IMR-90 (cell line): ENCODE data around the gene SDHB. TPM values are rescaled to one million over a fixed set of nuclear protein-coding genes. Genes with fewer than 3 reads are reported as not detected.

Experiments used
- ATAC-seq: fragments of 200-7000 bp; cut with Tn5 transposase; 2 replicates; pipeline ENCODE4 v1.9.1; 2020; ENCODE audit warnings: low read depth, mild to moderate bottlenecking, moderate library complexity
- BruUV-seq: library from RNA; stranded (reverse); fragments of 400-500 nt; replicated peaks from 2 replicates; lab custom pipeline; 2021; lab: Mats Ljungman, UMichigan
- CTCF ChIA-PET: fragments of 300-600 bp; formaldehyde crosslinking; extraction: SDS; loops from one replicate; lab custom pipeline; 2021; ENCODE audit warnings: antibody characterized with exemption; lab: Yijun Ruan, JAX
- POLR2A ChIA-PET: fragments of 300-600 bp; sonication (Branson Sonifier 250); formaldehyde crosslinking; loops from one replicate; lab custom pipeline; 2022; ENCODE audit warnings: antibody characterized with exemption; ENCODE audit not compliant: unreplicated experiment; lab: Charles Lee
- DNase-seq: peaks from one replicate; pipeline ENCODE4 v3.0.0; 2013
- H2AFZ ChIP-seq: replicated peaks from 2 replicates; pipeline ENCODE3; 2013; ENCODE audit warnings: low read length, mild to moderate bottlenecking; ENCODE audit not compliant: poor library complexity
- H2AK5ac ChIP-seq: 2 replicates; pipeline ENCODE4 v1.6.1; 2013; ENCODE audit warnings: low read depth, low read length, inconsistent platforms
- H2AK9ac ChIP-seq: replicated peaks from 2 replicates; pipeline ENCODE3; 2013; ENCODE audit warnings: mild to moderate bottlenecking, low read depth, low read length, moderate library complexity; ENCODE audit not compliant: poor library complexity
- H2BK120ac ChIP-seq: 2 replicates; pipeline ENCODE4 v1.6.1; 2013; ENCODE audit warnings: low read depth, low read length, inconsistent platforms
- H2BK15ac ChIP-seq: 3 replicates; pipeline ENCODE4 v1.6.1; 2013; ENCODE audit warnings: low read depth, low read length, inconsistent platforms
- H2BK20ac ChIP-seq: 2 replicates; pipeline ENCODE4 v1.6.1; 2013; ENCODE audit warnings: low read depth, mild to moderate bottlenecking, inconsistent platforms, low read length, moderate library complexity
- H2BK5ac ChIP-seq: 2 replicates; pipeline ENCODE4 v1.6.1; 2013; ENCODE audit warnings: mild to moderate bottlenecking, low read depth, low read length, inconsistent platforms; ENCODE audit not compliant: poor library complexity, severe bottlenecking
- H3K14ac ChIP-seq: replicated peaks from 2 replicates; pipeline ENCODE4 v1.6.1; 2013; ENCODE audit warnings: low read depth, low read length, inconsistent platforms
- H3K18ac ChIP-seq: 2 replicates; pipeline ENCODE4 v1.6.1; 2013; ENCODE audit warnings: low read depth, low read length, control low read depth
- H3K23ac ChIP-seq: 2 replicates; pipeline ENCODE4 v1.6.1; 2013; ENCODE audit warnings: low read depth, low read length, inconsistent platforms
- H3K27ac ChIP-seq: 2 replicates; pipeline ENCODE4 v1.5.1; 2013; ENCODE audit warnings: mild to moderate bottlenecking, control low read depth, low read length; ENCODE audit not compliant: insufficient read depth
- H3K27me3 ChIP-seq: 2 replicates; pipeline ENCODE4 v1.6.1; 2013; ENCODE audit warnings: low read length; ENCODE audit not compliant: control insufficient read depth, insufficient read depth
- H3K36me3 ChIP-seq: 2 replicates; pipeline ENCODE4 v1.6.1; 2013; ENCODE audit warnings: low read length, mixed read lengths; ENCODE audit not compliant: control insufficient read depth, insufficient read depth
- H3K4ac ChIP-seq: 2 replicates; pipeline ENCODE4 v1.6.1; 2013; ENCODE audit warnings: low read depth, low read length, inconsistent platforms
- H3K4me1 ChIP-seq: 2 replicates; pipeline ENCODE4 v1.6.1; 2013; ENCODE audit warnings: low read length, mixed read lengths; ENCODE audit not compliant: control insufficient read depth, insufficient read depth
- H3K4me2 ChIP-seq: 2 replicates; pipeline ENCODE4 v1.6.1; 2013; ENCODE audit warnings: low read depth, mild to moderate bottlenecking, control low read depth, low read length, moderate library complexity
- H3K4me3 ChIP-seq: 2 replicates; pipeline ENCODE4 v1.5.1; 2013; ENCODE audit warnings: low read depth, mild to moderate bottlenecking, control low read depth, low read length, moderate library complexity; ENCODE audit not compliant: insufficient read depth
- H3K56ac ChIP-seq: 2 replicates; pipeline ENCODE4 v1.6.1; 2013; ENCODE audit warnings: low read length, inconsistent platforms; ENCODE audit not compliant: insufficient read depth; ENCODE audit errors: extremely low read depth
- H3K79me1 ChIP-seq, 2 experiments: 2 replicates each; pipeline ENCODE4 v1.6.1; 2013; ENCODE audit warnings: low read length in 2 of 2, inconsistent platforms in 1 of 2, low read depth in 1 of 2
- H3K9ac ChIP-seq: 2 replicates; pipeline ENCODE4 v1.6.1; 2013; ENCODE audit warnings: low read depth, low read length, control low read depth
- H3K9me1 ChIP-seq: 2 replicates; pipeline ENCODE4 v1.6.1; 2013; ENCODE audit warnings: low read length, inconsistent platforms; ENCODE audit not compliant: insufficient read depth
- H3K9me3 ChIP-seq: 2 replicates; pipeline ENCODE4 v1.6.1; 2013; ENCODE audit warnings: low read length; ENCODE audit not compliant: control insufficient read depth, insufficient read depth
- H4K20me1 ChIP-seq: 2 replicates; pipeline ENCODE4 v1.6.1; 2013; ENCODE audit warnings: low read length, inconsistent platforms; ENCODE audit not compliant: insufficient read depth
- H4K5ac ChIP-seq: 2 replicates; pipeline ENCODE4 v1.6.1; 2013; ENCODE audit warnings: mild to moderate bottlenecking, low read depth, low read length, control low read depth
- H4K8ac ChIP-seq, 2 experiments: 2 replicates each; pipeline ENCODE4 v1.6.1; 2013; ENCODE audit warnings: low read depth in 2 of 2, low read length in 2 of 2, control low read depth in 1 of 2, inconsistent platforms in 1 of 2
- H4K91ac ChIP-seq: 2 replicates; pipeline ENCODE4 v1.6.1; 2013; ENCODE audit warnings: low read depth, low read length, inconsistent platforms; ENCODE audit not compliant: insufficient read depth
- CEBPB ChIP-seq: IDR thresholded peaks from 2 replicates; pipeline ENCODE4 v1.6.1; 2012; ENCODE audit warnings: low read depth, low read length, improper control_type of control experiment
- CHD1 ChIP-seq: IDR thresholded peaks from 2 replicates; pipeline ENCODE4 v1.6.1; 2012; ENCODE audit warnings: low read depth, low read length, improper control_type of control experiment
- FOS ChIP-seq: fragments of 150-350 bp; IDR thresholded peaks from 2 replicates; pipeline ENCODE4 v1.6.1; 2016; ENCODE audit warnings: low read depth, low read length
- MAFK ChIP-seq: IDR thresholded peaks from 2 replicates; pipeline ENCODE4 v1.6.1; 2012; ENCODE audit warnings: low read depth, low read length, improper control_type of control experiment
- MAZ ChIP-seq: IDR thresholded peaks from 2 replicates; pipeline ENCODE4 v1.6.1; 2012; ENCODE audit warnings: low read depth, mild to moderate bottlenecking, low read length, improper control_type of control experiment, moderate library complexity, borderline replicate concordance
- NFE2L2 ChIP-seq: fragments of 150-350 bp; IDR thresholded peaks from 2 replicates; pipeline ENCODE4 v1.6.1; 2016; ENCODE audit warnings: low read depth, mild to moderate bottlenecking, low read length
- POLR2A ChIP-seq: IDR thresholded peaks from 2 replicates; pipeline ENCODE4 v1.6.1; 2012; ENCODE audit warnings: mild to moderate bottlenecking, low read depth, low read length
- RCOR1 ChIP-seq: IDR thresholded peaks from 2 replicates; pipeline ENCODE4 v1.6.1; 2012; ENCODE audit warnings: mild to moderate bottlenecking, low read length, improper control_type of control experiment; ENCODE audit not compliant: insufficient replicate concordance
- RFX5 ChIP-seq: IDR thresholded peaks from 2 replicates; pipeline ENCODE4 v1.8.0; 2012; ENCODE audit warnings: low read depth, mild to moderate bottlenecking, low read length, moderate library complexity
- SMC3 ChIP-seq: fragments of 150-350 bp; IDR thresholded peaks from 2 replicates; pipeline ENCODE4 v1.6.1; 2016; ENCODE audit warnings: low read depth, mild to moderate bottlenecking, antibody characterized with exemption, low read length, moderate library complexity
- WGBS, 2 experiments: methylation state at CpG; one replicate each; pipeline versions ENCODE4 v1.1.5 to v1.1.7; 2013; ENCODE audit warnings: missing lambda C conversion rate in 2 of 2; ENCODE audit not compliant: insufficient read length in 1 of 2; ENCODE audit errors: extremely low coverage in 2 of 2; 5-methylcytosine and 5-hydroxymethylcytosine counted together
- dilution Hi-C: fragments of 300-500 bp; cut with HindIII; formaldehyde crosslinking; loops from one replicate; pipeline ENCODE4 v1.14.3; 2018; ENCODE audit warnings: low sequenced_read_pairs; ENCODE audit not compliant: unreplicated experiment
- in situ Hi-C: fragments of 300-500 bp; cut with MboI; formaldehyde crosslinking; loops from 3 replicates; pipeline ENCODE4 v1.14.3; 2019; ENCODE audit warnings: low sequenced_read_pairs, inconsistent platforms, mixed read lengths
- intact Hi-C: fragments of 100-400 bp; cut with micrococcal nuclease; formaldehyde crosslinking; loops from 2 replicates; pipeline ENCODE4 v1.10.0; 2022
- polyA plus RNA-seq, 3 experiments: library from polyadenylated mRNA; depleted of rRNA; stranded (reverse); fragments of >200 nt; gene quantifications; 2 replicates each; pipeline ENCODE4 v1.2.3, GENCODE V29; 2012; ENCODE audit warnings: low replicate concordance in 1 of 3
- total RNA-seq: library from RNA; depleted of rRNA; stranded (reverse); fragments of >200 nt; gene quantifications from 2 replicates; pipeline ENCODE4 v1.2.3, GENCODE V29; 2012
- TF ChIP-seq, protein P1 (sequence below): conservative IDR thresholded peaks from 2 replicates; pipeline ENCODE4 v1.5.1; 2012; ENCODE audit warnings: mild to moderate bottlenecking, low read depth, low read length, improper control_type of control experiment
- TF ChIP-seq, protein P2 (sequence below): fragments of 150-350 bp; IDR thresholded peaks from 2 replicates; pipeline ENCODE4 v1.6.1; 2017; ENCODE audit warnings: mild to moderate bottlenecking, antibody characterized with exemption, low read length, low read depth
- TF ChIP-seq, protein P3 (sequence below): fragments of 150-350 bp; IDR thresholded peaks from 2 replicates; pipeline ENCODE4 v1.6.1; 2016; ENCODE audit warnings: low read depth, mild to moderate bottlenecking, low read length, moderate library complexity, borderline replicate concordance

SDHB gene
- total and polyA plus RNA-seq, 2 of the 4 experiments (the other 2 are of a cell fraction) = 122 to 206 TPM

- POLR2A ChIA-PET = no interaction called here
- dilution Hi-C loops = no loop called here
These were observed 5.9 kb downstream of the SDHB start for GRCh38 chr1:17047924-17048323.

More at GRCh38 chr1:17047924-17048323, 5.9 kb downstream of the SDHB start:
- H3K79me1 ChIP-seq = peaks cover 28 to 44% of the 10 kb centered on the region in 2 experiments
- no peaks in the 10 kb centered on the region for H3K9me3 ChIP-seq
- H3K9me1 ChIP-seq = no peaks in the 10 kb centered on the region
- no peak for ATAC-seq
- in situ Hi-C loops (loop anchor here (25.0 kb wide), 1 partner anchor 436 kb away; the partner anchor contains the start of gene NBPF1), intact Hi-C loops (no loop called here)
- TF ChIP-seq MAZ (no peak), RCOR1 (no peak), CHD1 (no peak), MAFK (no peak), CEBPB (no peak), NFE2L2 (no peak), FOS (no peak), POLR2A (no peak), SMC3 (no peak), RFX5 (no peak)
- TF ChIP-seq, protein P1, sequence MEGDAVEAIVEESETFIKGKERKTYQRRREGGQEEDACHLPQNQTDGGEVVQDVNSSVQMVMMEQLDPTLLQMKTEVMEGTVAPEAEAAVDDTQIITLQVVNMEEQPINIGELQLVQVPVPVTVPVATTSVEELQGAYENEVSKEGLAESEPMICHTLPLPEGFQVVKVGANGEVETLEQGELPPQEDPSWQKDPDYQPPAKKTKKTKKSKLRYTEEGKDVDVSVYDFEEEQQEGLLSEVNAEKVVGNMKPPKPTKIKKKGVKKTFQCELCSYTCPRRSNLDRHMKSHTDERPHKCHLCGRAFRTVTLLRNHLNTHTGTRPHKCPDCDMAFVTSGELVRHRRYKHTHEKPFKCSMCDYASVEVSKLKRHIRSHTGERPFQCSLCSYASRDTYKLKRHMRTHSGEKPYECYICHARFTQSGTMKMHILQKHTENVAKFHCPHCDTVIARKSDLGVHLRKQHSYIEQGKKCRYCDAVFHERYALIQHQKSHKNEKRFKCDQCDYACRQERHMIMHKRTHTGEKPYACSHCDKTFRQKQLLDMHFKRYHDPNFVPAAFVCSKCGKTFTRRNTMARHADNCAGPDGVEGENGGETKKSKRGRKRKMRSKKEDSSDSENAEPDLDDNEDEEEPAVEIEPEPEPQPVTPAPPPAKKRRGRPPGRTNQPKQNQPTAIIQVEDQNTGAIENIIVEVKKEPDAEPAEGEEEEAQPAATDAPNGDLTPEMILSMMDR = no peak
- TF ChIP-seq, protein P2, sequence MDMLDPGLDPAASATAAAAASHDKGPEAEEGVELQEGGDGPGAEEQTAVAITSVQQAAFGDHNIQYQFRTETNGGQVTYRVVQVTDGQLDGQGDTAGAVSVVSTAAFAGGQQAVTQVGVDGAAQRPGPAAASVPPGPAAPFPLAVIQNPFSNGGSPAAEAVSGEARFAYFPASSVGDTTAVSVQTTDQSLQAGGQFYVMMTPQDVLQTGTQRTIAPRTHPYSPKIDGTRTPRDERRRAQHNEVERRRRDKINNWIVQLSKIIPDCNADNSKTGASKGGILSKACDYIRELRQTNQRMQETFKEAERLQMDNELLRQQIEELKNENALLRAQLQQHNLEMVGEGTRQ = no peak
- TF ChIP-seq, protein P3, sequence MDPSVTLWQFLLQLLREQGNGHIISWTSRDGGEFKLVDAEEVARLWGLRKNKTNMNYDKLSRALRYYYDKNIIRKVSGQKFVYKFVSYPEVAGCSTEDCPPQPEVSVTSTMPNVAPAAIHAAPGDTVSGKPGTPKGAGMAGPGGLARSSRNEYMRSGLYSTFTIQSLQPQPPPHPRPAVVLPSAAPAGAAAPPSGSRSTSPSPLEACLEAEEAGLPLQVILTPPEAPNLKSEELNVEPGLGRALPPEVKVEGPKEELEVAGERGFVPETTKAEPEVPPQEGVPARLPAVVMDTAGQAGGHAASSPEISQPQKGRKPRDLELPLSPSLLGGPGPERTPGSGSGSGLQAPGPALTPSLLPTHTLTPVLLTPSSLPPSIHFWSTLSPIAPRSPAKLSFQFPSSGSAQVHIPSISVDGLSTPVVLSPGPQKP = no peak
- WGBS, 2 experiments = no CpG with 5 or more reads among the region's 5 CpGs
- no peak overlapping the region for H3K4me3 ChIP-seq
- no TSS peak for BruUV-seq
- no peak overlapping the region for H3K4me2 ChIP-seq
- H3K36me3 ChIP-seq = peaks cover 16% of the 10 kb centered on the region
- no peak overlapping the region for H2BK120ac ChIP-seq
- H3K4ac ChIP-seq = no peak overlapping the region
- peaks cover 18% of the 10 kb centered on the region for H4K20me1 ChIP-seq
- H3K14ac ChIP-seq = no peak overlapping the region
- no peak overlapping the region for H3K27ac ChIP-seq
- no peak overlapping the region for H2AFZ ChIP-seq
- H4K5ac ChIP-seq = no peak overlapping the region
- H2BK5ac ChIP-seq = no peak overlapping the region
- no peak overlapping the region for H4K8ac ChIP-seq
- H2AK9ac ChIP-seq = no peak overlapping the region
- no peaks in the 10 kb centered on the region for H3K27me3 ChIP-seq
- H3K9ac ChIP-seq = no peak overlapping the region
- CTCF ChIA-PET = interaction anchor here (0.5 to 2.1 kb wide), 5 partner anchors 39 to 145 kb away, joined by 3 to 7 read pairs (median 5); no protein-coding TSS in a partner anchor
- no peak overlapping the region for H3K18ac ChIP-seq
- H2AK5ac ChIP-seq = no peak overlapping the region
- DNase-seq = no peak
- no peak overlapping the region for H4K91ac ChIP-seq
- H3K56ac ChIP-seq = no peak overlapping the region
- no peak overlapping the region for H2BK20ac ChIP-seq
- H2BK15ac ChIP-seq = no peak overlapping the region
- H3K23ac ChIP-seq = no peak overlapping the region
- peaks cover 3% of the 10 kb centered on the region; the same call in 1 of the 2 replicates for H3K4me1 ChIP-seq
